ENCODE measurements around the gene UNC5B. TPM values are rescaled to one million over a fixed set of nuclear protein-coding genes. Genes with fewer than 3 reads are reported as not detected.

Gene UNC5B
- total RNA-seq, 1 experiment from 2014 or later, result 49.6 TPM

DNA sequence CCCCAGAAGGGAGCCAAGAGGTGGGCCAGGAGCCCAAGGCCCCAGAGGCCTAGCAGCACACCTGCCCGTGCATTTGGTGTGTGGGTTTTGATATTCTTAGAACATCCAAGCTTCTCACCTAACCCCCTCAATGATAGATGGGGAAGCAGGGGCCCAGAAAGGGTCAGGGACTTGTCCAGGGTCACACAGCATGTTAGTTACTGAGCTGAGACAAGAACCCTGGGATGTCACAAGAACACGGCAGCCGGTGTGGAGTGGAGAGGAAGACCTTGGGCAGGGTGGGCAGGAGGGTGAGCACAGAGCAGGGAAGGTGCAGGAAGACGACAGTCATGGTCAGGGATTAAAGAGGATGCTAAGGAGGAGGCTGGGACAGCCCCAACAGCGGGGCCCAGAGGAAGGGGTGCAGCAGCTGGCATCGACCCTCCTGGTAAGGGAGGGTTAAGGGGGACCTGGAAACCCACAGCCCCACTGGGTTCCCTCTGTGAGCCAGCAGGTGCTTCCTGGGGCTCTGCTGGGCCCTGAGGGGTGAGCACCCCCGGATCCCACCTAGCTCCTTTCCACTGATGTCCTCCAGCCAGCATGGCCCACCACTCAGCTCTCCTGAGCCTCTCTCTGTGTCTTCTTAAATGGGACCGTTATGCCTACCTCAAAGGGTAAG is 44.4 kb downstream of the UNC5B start:
- ATAC-seq (no peak), DNase-seq (ENCODE audit: low spot score) (no peak)
- no peak overlapping the region for H3K27ac Mint-ChIP-seq
- ChIA-PET CTCF (interaction anchor here (0.5 to 6.0 kb wide), 3 partner anchors 11 to 28 kb away, joined by 3 to 45 read pairs (median 3); no protein-coding TSS in a partner anchor), POLR2A (no interaction called here)
- peaks cover 5% of the 10 kb centered on the region; the same call in 1 of the 2 replicates for H3K9me3 Mint-ChIP-seq
- no peaks in the 10 kb centered on the region for H3K27me3 Mint-ChIP-seq (ENCODE audit: low read depth)
- H3K36me3 Mint-ChIP-seq, result peaks cover 6% of the 10 kb centered on the region; the same call in 1 of the 2 replicates
- TF ChIP-seq ETV6 (CRISPR knock-in tag; IDR thresholded peaks at IDR 0.05), result no peak
- TF ChIP-seq MAX (CRISPR knock-in tag; IDR thresholded peaks at IDR 0.05), result no peak
- TF ChIP-seq ZBTB21 (CRISPR knock-in tag; IDR thresholded peaks at IDR 0.05; ENCODE audit: borderline replicate concordance), result no peak
- TF ChIP-seq CTCF (IDR thresholded peaks at IDR 0.05), result no peak
- no peak for TF ChIP-seq ZNF219 (CRISPR knock-in tag; IDR thresholded peaks at IDR 0.05; ENCODE audit: borderline replicate concordance)
- no peak for TF ChIP-seq E2F4 (CRISPR knock-in tag; IDR thresholded peaks at IDR 0.05; ENCODE audit: borderline replicate concordance, low read depth)
- TF ChIP-seq IRF2 (CRISPR knock-in tag; IDR thresholded peaks at IDR 0.05; ENCODE audit: borderline replicate concordance, low read depth), result no peak
- no peak for TF ChIP-seq FOXK1 (CRISPR knock-in tag; IDR thresholded peaks at IDR 0.05)
- TF ChIP-seq E2F5 (CRISPR knock-in tag; IDR thresholded peaks at IDR 0.05), result no peak
- no peak for TF ChIP-seq CREB1 (CRISPR knock-in tag; IDR thresholded peaks at IDR 0.05)
- H3K4me1 Mint-ChIP-seq, result peaks cover 57% of the 10 kb centered on the region
- H3K4me3 Mint-ChIP-seq, result no peak overlapping the region

GRCh38 chr10:71257319-71257997 is 45.1 kb downstream of the UNC5B start:
- H3K27ac Mint-ChIP-seq, result no peak overlapping the region
- H3K27me3 Mint-ChIP-seq (ENCODE audit: low read depth), result no peaks in the 10 kb centered on the region
- peaks cover 57% of the 10 kb centered on the region for H3K4me1 Mint-ChIP-seq
- no peak for TF ChIP-seq NR2C2 (CRISPR knock-in tag; IDR thresholded peaks at IDR 0.05)
- TF ChIP-seq NR3C1 (CRISPR knock-in tag; conservative IDR thresholded peaks at IDR 0.05; ENCODE audit: low read depth), result no peak
- no peak for TF ChIP-seq USF2 (CRISPR knock-in tag; IDR thresholded peaks at IDR 0.05)
- TF ChIP-seq ZNF232 (CRISPR knock-in tag; IDR thresholded peaks at IDR 0.05), result no peak
- TF ChIP-seq SMAD4 (CRISPR knock-in tag; IDR thresholded peaks at IDR 0.05), result no peak
- no peak for TF ChIP-seq ZNF219 (CRISPR knock-in tag; IDR thresholded peaks at IDR 0.05; ENCODE audit: borderline replicate concordance)
- TF ChIP-seq RELA (CRISPR knock-in tag; IDR thresholded peaks at IDR 0.05; ENCODE audit: borderline replicate concordance), result no peak
- TF ChIP-seq, protein P1, sequence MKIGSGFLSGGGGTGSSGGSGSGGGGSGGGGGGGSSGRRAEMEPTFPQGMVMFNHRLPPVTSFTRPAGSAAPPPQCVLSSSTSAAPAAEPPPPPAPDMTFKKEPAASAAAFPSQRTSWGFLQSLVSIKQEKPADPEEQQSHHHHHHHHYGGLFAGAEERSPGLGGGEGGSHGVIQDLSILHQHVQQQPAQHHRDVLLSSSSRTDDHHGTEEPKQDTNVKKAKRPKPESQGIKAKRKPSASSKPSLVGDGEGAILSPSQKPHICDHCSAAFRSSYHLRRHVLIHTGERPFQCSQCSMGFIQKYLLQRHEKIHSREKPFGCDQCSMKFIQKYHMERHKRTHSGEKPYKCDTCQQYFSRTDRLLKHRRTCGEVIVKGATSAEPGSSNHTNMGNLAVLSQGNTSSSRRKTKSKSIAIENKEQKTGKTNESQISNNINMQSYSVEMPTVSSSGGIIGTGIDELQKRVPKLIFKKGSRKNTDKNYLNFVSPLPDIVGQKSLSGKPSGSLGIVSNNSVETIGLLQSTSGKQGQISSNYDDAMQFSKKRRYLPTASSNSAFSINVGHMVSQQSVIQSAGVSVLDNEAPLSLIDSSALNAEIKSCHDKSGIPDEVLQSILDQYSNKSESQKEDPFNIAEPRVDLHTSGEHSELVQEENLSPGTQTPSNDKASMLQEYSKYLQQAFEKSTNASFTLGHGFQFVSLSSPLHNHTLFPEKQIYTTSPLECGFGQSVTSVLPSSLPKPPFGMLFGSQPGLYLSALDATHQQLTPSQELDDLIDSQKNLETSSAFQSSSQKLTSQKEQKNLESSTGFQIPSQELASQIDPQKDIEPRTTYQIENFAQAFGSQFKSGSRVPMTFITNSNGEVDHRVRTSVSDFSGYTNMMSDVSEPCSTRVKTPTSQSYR (CRISPR knock-in tag; IDR thresholded peaks at IDR 0.05), result no peak
- TF ChIP-seq EMX1 (CRISPR knock-in tag; IDR thresholded peaks at IDR 0.05), result no peak
- TF ChIP-seq, protein P2, sequence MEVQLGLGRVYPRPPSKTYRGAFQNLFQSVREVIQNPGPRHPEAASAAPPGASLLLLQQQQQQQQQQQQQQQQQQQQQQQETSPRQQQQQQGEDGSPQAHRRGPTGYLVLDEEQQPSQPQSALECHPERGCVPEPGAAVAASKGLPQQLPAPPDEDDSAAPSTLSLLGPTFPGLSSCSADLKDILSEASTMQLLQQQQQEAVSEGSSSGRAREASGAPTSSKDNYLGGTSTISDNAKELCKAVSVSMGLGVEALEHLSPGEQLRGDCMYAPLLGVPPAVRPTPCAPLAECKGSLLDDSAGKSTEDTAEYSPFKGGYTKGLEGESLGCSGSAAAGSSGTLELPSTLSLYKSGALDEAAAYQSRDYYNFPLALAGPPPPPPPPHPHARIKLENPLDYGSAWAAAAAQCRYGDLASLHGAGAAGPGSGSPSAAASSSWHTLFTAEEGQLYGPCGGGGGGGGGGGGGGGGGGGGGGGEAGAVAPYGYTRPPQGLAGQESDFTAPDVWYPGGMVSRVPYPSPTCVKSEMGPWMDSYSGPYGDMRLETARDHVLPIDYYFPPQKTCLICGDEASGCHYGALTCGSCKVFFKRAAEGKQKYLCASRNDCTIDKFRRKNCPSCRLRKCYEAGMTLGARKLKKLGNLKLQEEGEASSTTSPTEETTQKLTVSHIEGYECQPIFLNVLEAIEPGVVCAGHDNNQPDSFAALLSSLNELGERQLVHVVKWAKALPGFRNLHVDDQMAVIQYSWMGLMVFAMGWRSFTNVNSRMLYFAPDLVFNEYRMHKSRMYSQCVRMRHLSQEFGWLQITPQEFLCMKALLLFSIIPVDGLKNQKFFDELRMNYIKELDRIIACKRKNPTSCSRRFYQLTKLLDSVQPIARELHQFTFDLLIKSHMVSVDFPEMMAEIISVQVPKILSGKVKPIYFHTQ (CRISPR knock-in tag; IDR thresholded peaks at IDR 0.05), result no peak
- no peak for TF ChIP-seq JUN (CRISPR knock-in tag; IDR thresholded peaks at IDR 0.05)

More at GRCh38 chr10:71257319-71257997, 45.1 kb downstream of the UNC5B start:
- ChIA-PET POLR2A (no interaction called here), CTCF (interaction anchor here (1.3 to 6.0 kb wide), 2 partner anchors 11 to 27 kb away, joined by 3 to 45 read pairs; no protein-coding TSS in a partner anchor)
- ATAC-seq, result no peak
- no peak for DNase-seq (ENCODE audit: low spot score)
- H3K9me3 Mint-ChIP-seq, result peaks cover 5% of the 10 kb centered on the region; the same call in 1 of the 2 replicates
- peaks cover 6% of the 10 kb centered on the region; the same call in 1 of the 2 replicates for H3K36me3 Mint-ChIP-seq
- no peak overlapping the region for H3K4me3 Mint-ChIP-seq

All from WTC11 (cell line).